H1 (cell line): Measurements from ENCODE around the gene KCND3.

ENCODE experiments used
- CEBPB ChIP-seq: IDR thresholded peaks from 2 replicates; pipeline ENCODE4 v1.6.1; 2012; ENCODE audit warnings: low read depth, low read length
- EGR1 ChIP-seq: IDR thresholded peaks from 2 replicates; pipeline ENCODE4 v1.6.1; 2011; ENCODE audit warnings: low read depth, low read length, borderline replicate concordance
- EZH2 ChIP-seq: fragments of 200-600 bp; sonication (generic); IDR thresholded peaks from 2 replicates; pipeline ENCODE4 v1.7.1; 2012; ENCODE audit warnings: low read depth, mild to moderate bottlenecking, moderate library complexity, low read length, inconsistent platforms; ENCODE audit not compliant: severe bottlenecking
- GABPA ChIP-seq: IDR thresholded peaks from 2 replicates; pipeline ENCODE4 v1.6.1; 2011; ENCODE audit warnings: mild to moderate bottlenecking, low read length, moderate library complexity, borderline replicate concordance; ENCODE audit not compliant: insufficient read depth
- KDM5A ChIP-seq: fragments of 200-600 bp; IDR thresholded peaks from 2 replicates; pipeline ENCODE4 v1.7.1; 2012; ENCODE audit warnings: mild to moderate bottlenecking, low read length, inconsistent platforms, mixed read lengths
- POLR2A ChIP-seq, 2 experiments: IDR thresholded peaks; 1 replicate in 1 of 2; 2 replicates in 1 of 2; pipeline ENCODE4 v1.6.1; 2011; ENCODE audit warnings: low read depth in 2 of 2, low read length in 2 of 2, mild to moderate bottlenecking in 2 of 2; ENCODE audit errors: control extremely low read depth in 1 of 2
- POLR2AphosphoS5 ChIP-seq: IDR thresholded peaks from 2 replicates; pipeline ENCODE4 v1.6.1; 2011; ENCODE audit warnings: low read depth, low read length
- RAD21 ChIP-seq, 2 experiments: IDR thresholded peaks in 1 of 2; conservative IDR thresholded peaks in 1 of 2; 2 replicates each; pipeline ENCODE4 v1.6.1; 2011; ENCODE audit warnings: low read depth in 2 of 2, low read length in 2 of 2, improper control_type of control experiment in 1 of 2, inconsistent platforms in 1 of 2, mild to moderate bottlenecking in 1 of 2, moderate library complexity in 1 of 2
- SIX5 ChIP-seq: IDR thresholded peaks from 2 replicates; pipeline ENCODE4 v1.6.1; 2011; ENCODE audit warnings: mild to moderate bottlenecking, low read depth, low read length
- SP1 ChIP-seq: IDR thresholded peaks from 2 replicates; pipeline ENCODE4 v1.6.1; 2011; ENCODE audit warnings: low read depth, low read length
- YY1 ChIP-seq: IDR thresholded peaks from 2 replicates; pipeline ENCODE4 v1.6.1; 2011; ENCODE audit warnings: low read depth, mild to moderate bottlenecking, low read length
- ZNF274 ChIP-seq: IDR thresholded peaks from 2 replicates; pipeline ENCODE4 v1.7.0; 2012; ENCODE audit warnings: low read length, borderline replicate concordance; ENCODE audit errors: extremely low read depth
- TF ChIP-seq, protein P1 (sequence below), 3 experiments: IDR thresholded peaks; 1 replicate in 2 of 3; 2 replicates in 1 of 3; pipeline versions ENCODE4 v1.5.1 to v1.6.1; 2011; ENCODE audit warnings: low read length in 3 of 3, mild to moderate bottlenecking in 3 of 3, inconsistent platforms in 2 of 3, low read depth in 1 of 3, moderate library complexity in 1 of 3; ENCODE audit not compliant: insufficient read depth in 1 of 3; ENCODE audit errors: control extremely low read depth in 1 of 3
- TF ChIP-seq, protein P2 (sequence below): IDR thresholded peaks from 2 replicates; pipeline ENCODE4 v1.6.1; 2011; ENCODE audit warnings: low read depth, mild to moderate bottlenecking, low read length; ENCODE audit not compliant: insufficient read depth

DNA sequence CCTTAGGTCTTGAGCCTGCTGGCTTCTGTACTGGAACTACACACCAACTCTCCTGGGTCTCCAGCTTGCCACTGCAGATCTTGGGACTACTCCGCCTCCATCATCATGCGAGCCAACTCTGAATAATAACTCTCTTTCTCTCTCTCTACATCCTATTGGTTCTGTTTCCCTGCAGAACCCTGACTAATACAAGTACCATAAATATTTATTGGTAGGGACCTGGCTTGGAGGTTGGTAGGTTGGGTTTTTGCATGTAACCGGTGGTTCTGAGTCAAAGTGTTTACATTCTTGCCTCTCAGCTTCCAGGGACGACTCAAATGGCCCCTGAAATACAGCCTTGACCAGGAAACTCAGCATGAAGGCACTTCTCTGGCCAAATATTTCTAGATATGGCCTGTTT lies 110.4 kb downstream of the KCND3 start:
- TF ChIP-seq, protein P1, sequence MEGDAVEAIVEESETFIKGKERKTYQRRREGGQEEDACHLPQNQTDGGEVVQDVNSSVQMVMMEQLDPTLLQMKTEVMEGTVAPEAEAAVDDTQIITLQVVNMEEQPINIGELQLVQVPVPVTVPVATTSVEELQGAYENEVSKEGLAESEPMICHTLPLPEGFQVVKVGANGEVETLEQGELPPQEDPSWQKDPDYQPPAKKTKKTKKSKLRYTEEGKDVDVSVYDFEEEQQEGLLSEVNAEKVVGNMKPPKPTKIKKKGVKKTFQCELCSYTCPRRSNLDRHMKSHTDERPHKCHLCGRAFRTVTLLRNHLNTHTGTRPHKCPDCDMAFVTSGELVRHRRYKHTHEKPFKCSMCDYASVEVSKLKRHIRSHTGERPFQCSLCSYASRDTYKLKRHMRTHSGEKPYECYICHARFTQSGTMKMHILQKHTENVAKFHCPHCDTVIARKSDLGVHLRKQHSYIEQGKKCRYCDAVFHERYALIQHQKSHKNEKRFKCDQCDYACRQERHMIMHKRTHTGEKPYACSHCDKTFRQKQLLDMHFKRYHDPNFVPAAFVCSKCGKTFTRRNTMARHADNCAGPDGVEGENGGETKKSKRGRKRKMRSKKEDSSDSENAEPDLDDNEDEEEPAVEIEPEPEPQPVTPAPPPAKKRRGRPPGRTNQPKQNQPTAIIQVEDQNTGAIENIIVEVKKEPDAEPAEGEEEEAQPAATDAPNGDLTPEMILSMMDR (IDR thresholded peaks at IDR 0.05; ENCODE audit: control extremely low read depth in 1 of 3, insufficient read depth in 1 of 3, low read depth in 1 of 3, low read length in 3 of 3), result no peak
- TF ChIP-seq SP1 (no peak), CEBPB (no peak), ZNF274 (no peak), EZH2 (no peak), POLR2A (IDR thresholded peaks at IDR 0.05; ENCODE audit: control extremely low read depth in 1 of 2, low read depth in 2 of 2, low read length in 2 of 2) (no peak), RAD21 (IDR thresholded peaks at IDR 0.05 in 1 of 2, conservative IDR thresholded peaks at IDR 0.05 in 1 of 2; ENCODE audit: low read depth in 2 of 2, low read length in 2 of 2) (no peak), YY1 (no peak), GABPA (no peak), EGR1 (no peak), KDM5A (no peak), POLR2AphosphoS5 (no peak), SIX5 (no peak)
- TF ChIP-seq, protein P2, sequence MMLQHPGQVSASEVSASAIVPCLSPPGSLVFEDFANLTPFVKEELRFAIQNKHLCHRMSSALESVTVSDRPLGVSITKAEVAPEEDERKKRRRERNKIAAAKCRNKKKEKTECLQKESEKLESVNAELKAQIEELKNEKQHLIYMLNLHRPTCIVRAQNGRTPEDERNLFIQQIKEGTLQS, result no peak
